ENCODE data around the gene SLC6A6.
A peak's percentile ranks its signal among the peaks of the same experiment; 100 is the strongest.

The SLC6A6 gene

GRCh38 chr3:14497321-14497720 is 94.9 kb downstream of the SLC6A6 start:
- H2BK15ac ChIP-seq (replicated peaks; ENCODE audit: low read depth) = no peak overlapping the region
- H3K18ac ChIP-seq (ENCODE audit: low read length) = no peak overlapping the region
- no CpG with 5 or more reads among the region's 10 CpGs for WGBS (ENCODE audit: extremely low coverage, insufficient coverage, low lambda C conversion rate)
- H2BK5ac ChIP-seq (ENCODE audit: low read length) = no peak overlapping the region
- H2AK5ac ChIP-seq (ENCODE audit: low read length) = no peak overlapping the region
- DNase-seq = peak; percentile 66
- no peak overlapping the region for H4K5ac ChIP-seq (ENCODE audit: low read length)
- H3K4me2 ChIP-seq (ENCODE audit: low read length) = no peak overlapping the region
- H3K4me1 ChIP-seq (ENCODE audit: control insufficient read depth, low read depth, low read length) = no peaks in the 10 kb centered on the region
- no peak overlapping the region for H3K56ac ChIP-seq (ENCODE audit: low read length)
- no peaks in the 10 kb centered on the region for H3K79me1 ChIP-seq (ENCODE audit: low read length)
- H2BK120ac ChIP-seq (ENCODE audit: low read depth, low read length) = no peak overlapping the region
- no peak overlapping the region for H3K4me3 ChIP-seq (ENCODE audit: low read length)
- no peaks in the 10 kb centered on the region for H3K79me2 ChIP-seq (ENCODE audit: control insufficient read depth, insufficient read depth, low read length)
- no peaks in the 10 kb centered on the region for H3K36me3 ChIP-seq (ENCODE audit: control insufficient read depth, insufficient read depth, low read length)
- H3K4ac ChIP-seq (ENCODE audit: low read depth, low read length) = no peak overlapping the region
- no peak overlapping the region for H3K23ac ChIP-seq (ENCODE audit: low read length)
- no peak overlapping the region for H4K8ac ChIP-seq (ENCODE audit: low read depth, low read length)
- H3K9ac ChIP-seq (ENCODE audit: low read length) = no peak overlapping the region
- no peak overlapping the region for H3K27ac ChIP-seq (ENCODE audit: low read depth, low read length)
- no peaks in the 10 kb centered on the region for H3K27me3 ChIP-seq (ENCODE audit: insufficient read depth, low read length, poor library complexity)

- H3K4me1 ChIP-seq (ENCODE audit: control insufficient read depth, low read depth, low read length) = no peaks in the 10 kb centered on the region
- H2BK5ac ChIP-seq (ENCODE audit: low read length) = no peak overlapping the region
- H3K56ac ChIP-seq (ENCODE audit: low read length) = no peak overlapping the region
- H3K27ac ChIP-seq (ENCODE audit: low read depth, low read length) = no peak overlapping the region
- no peak overlapping the region for H3K23ac ChIP-seq (ENCODE audit: low read length)
- H4K5ac ChIP-seq (ENCODE audit: low read length) = no peak overlapping the region
- no peak overlapping the region for H3K4me2 ChIP-seq (ENCODE audit: low read length)
- H3K27me3 ChIP-seq (ENCODE audit: insufficient read depth, low read length, poor library complexity) = no peaks in the 10 kb centered on the region
- H3K9ac ChIP-seq (ENCODE audit: low read length) = no peak overlapping the region
- no peaks in the 10 kb centered on the region for H3K79me2 ChIP-seq (ENCODE audit: control insufficient read depth, insufficient read depth, low read length)
- no peak overlapping the region for H2AK5ac ChIP-seq (ENCODE audit: low read length)
- H3K79me1 ChIP-seq (ENCODE audit: low read length) = no peaks in the 10 kb centered on the region
- no peak overlapping the region for H3K4me3 ChIP-seq (ENCODE audit: low read length)
- no peak for DNase-seq
- no peak overlapping the region for H3K18ac ChIP-seq (ENCODE audit: low read length)
- no peak overlapping the region for H2BK15ac ChIP-seq (replicated peaks; ENCODE audit: low read depth)
- H2BK120ac ChIP-seq (ENCODE audit: low read depth, low read length) = no peak overlapping the region
- no peak overlapping the region for H4K8ac ChIP-seq (ENCODE audit: low read depth, low read length)
- no peaks in the 10 kb centered on the region for H3K36me3 ChIP-seq (ENCODE audit: control insufficient read depth, insufficient read depth, low read length)
- H3K4ac ChIP-seq (ENCODE audit: low read depth, low read length) = no peak overlapping the region
Measured at GRCh38 chr3:14502472-14502871, 100.1 kb downstream of the SLC6A6 start.

GRCh38 chr3:14503033-14503705 is 100.8 kb downstream of the SLC6A6 start:
- Histone ChIP-seq H3K4ac (ENCODE audit: low read depth, low read length) (no peak overlapping the region), H2AK5ac (ENCODE audit: low read length) (no peak overlapping the region), H3K18ac (ENCODE audit: low read length) (no peak overlapping the region), H3K79me2 (ENCODE audit: control insufficient read depth, insufficient read depth, low read length) (no peaks in the 10 kb centered on the region), H3K4me1 (ENCODE audit: control insufficient read depth, low read depth, low read length) (no peaks in the 10 kb centered on the region), H3K23ac (ENCODE audit: low read length) (no peak overlapping the region), H3K56ac (ENCODE audit: low read length) (no peak overlapping the region), H2BK120ac (ENCODE audit: low read depth, low read length) (no peak overlapping the region), H4K8ac (ENCODE audit: low read depth, low read length) (no peak overlapping the region), H4K5ac (ENCODE audit: low read length) (no peak overlapping the region), H3K27me3 (ENCODE audit: insufficient read depth, low read length, poor library complexity) (no peaks in the 10 kb centered on the region), H3K27ac (ENCODE audit: low read depth, low read length) (no peak overlapping the region), H2BK15ac (replicated peaks; ENCODE audit: low read depth) (no peak overlapping the region), H3K4me3 (ENCODE audit: low read length) (peak overlapping the region; percentile 3), H3K4me2 (ENCODE audit: low read length) (no peak overlapping the region), H2BK5ac (ENCODE audit: low read length) (no peak overlapping the region), H3K79me1 (ENCODE audit: low read length) (no peaks in the 10 kb centered on the region), H3K36me3 (ENCODE audit: control insufficient read depth, insufficient read depth, low read length) (no peaks in the 10 kb centered on the region), H3K9ac (ENCODE audit: low read length) (no peak overlapping the region)
- WGBS (ENCODE audit: extremely low coverage, insufficient coverage, low lambda C conversion rate) = no CpG with 5 or more reads among the region's 12 CpGs
- no peak for DNase-seq

- no peak overlapping the region for H2BK15ac ChIP-seq (replicated peaks; ENCODE audit: low read depth)
- no peak overlapping the region for H2AK5ac ChIP-seq (ENCODE audit: low read length)
- WGBS (ENCODE audit: extremely low coverage, insufficient coverage, low lambda C conversion rate) = no CpG with 5 or more reads among the region's 20 CpGs
- no peaks in the 10 kb centered on the region for H3K79me1 ChIP-seq (ENCODE audit: low read length)
- H4K8ac ChIP-seq (ENCODE audit: low read depth, low read length) = no peak overlapping the region
- no peak overlapping the region for H3K56ac ChIP-seq (ENCODE audit: low read length)
- H3K27me3 ChIP-seq (ENCODE audit: insufficient read depth, low read length, poor library complexity) = no peaks in the 10 kb centered on the region
- no peak overlapping the region for H2BK120ac ChIP-seq (ENCODE audit: low read depth, low read length)
- DNase-seq = no peak
- H3K36me3 ChIP-seq (ENCODE audit: control insufficient read depth, insufficient read depth, low read length) = no peaks in the 10 kb centered on the region
- no peak overlapping the region for H4K5ac ChIP-seq (ENCODE audit: low read length)
- no peak overlapping the region for H3K27ac ChIP-seq (ENCODE audit: low read depth, low read length)
- no peak overlapping the region for H3K18ac ChIP-seq (ENCODE audit: low read length)
- H3K4me2 ChIP-seq (ENCODE audit: low read length) = no peak overlapping the region
- H3K4me3 ChIP-seq (ENCODE audit: low read length) = no peak overlapping the region
- no peak overlapping the region for H2BK5ac ChIP-seq (ENCODE audit: low read length)
- no peak overlapping the region for H3K23ac ChIP-seq (ENCODE audit: low read length)
- H3K4ac ChIP-seq (ENCODE audit: low read depth, low read length) = no peak overlapping the region
- H3K79me2 ChIP-seq (ENCODE audit: control insufficient read depth, insufficient read depth, low read length) = no peaks in the 10 kb centered on the region
- H3K4me1 ChIP-seq (ENCODE audit: control insufficient read depth, low read depth, low read length) = no peaks in the 10 kb centered on the region
- no peak overlapping the region for H3K9ac ChIP-seq (ENCODE audit: low read length)
Measured at GRCh38 chr3:14503706-14504065, 101.3 kb downstream of the SLC6A6 start.

- Histone ChIP-seq H2BK120ac (ENCODE audit: low read depth, low read length) (no peak overlapping the region), H3K9ac (ENCODE audit: low read length) (no peak overlapping the region), H4K8ac (ENCODE audit: low read depth, low read length) (no peak overlapping the region), H2BK5ac (ENCODE audit: low read length) (no peak overlapping the region), H4K5ac (ENCODE audit: low read length) (no peak overlapping the region), H3K27ac (ENCODE audit: low read depth, low read length) (no peak overlapping the region), H3K4ac (ENCODE audit: low read depth, low read length) (no peak overlapping the region), H3K56ac (ENCODE audit: low read length) (no peak overlapping the region), H2AK5ac (ENCODE audit: low read length) (no peak overlapping the region), H3K23ac (ENCODE audit: low read length) (no peak overlapping the region), H3K36me3 (ENCODE audit: control insufficient read depth, insufficient read depth, low read length) (no peaks in the 10 kb centered on the region), H3K4me3 (ENCODE audit: low read length) (no peak overlapping the region), H3K4me1 (ENCODE audit: control insufficient read depth, low read depth, low read length) (no peaks in the 10 kb centered on the region), H3K79me1 (ENCODE audit: low read length) (no peaks in the 10 kb centered on the region), H3K27me3 (ENCODE audit: insufficient read depth, low read length, poor library complexity) (no peaks in the 10 kb centered on the region), H3K79me2 (ENCODE audit: control insufficient read depth, insufficient read depth, low read length) (no peaks in the 10 kb centered on the region), H3K4me2 (ENCODE audit: low read length) (no peak overlapping the region), H3K18ac (ENCODE audit: low read length) (no peak overlapping the region), H2BK15ac (replicated peaks; ENCODE audit: low read depth) (no peak overlapping the region)
- no peak for DNase-seq
- no CpG with 5 or more reads among the region's 22 CpGs for WGBS (ENCODE audit: extremely low coverage, insufficient coverage, low lambda C conversion rate)
Measured at GRCh38 chr3:14505001-14505802, 102.8 kb downstream of the SLC6A6 start.
